HG02763 (cell line): ENCODE data around the gene OR10A5.
"Not testable (repeated sequence)": the region's sequence is repeated elsewhere in the genome, so short reads cannot be mapped to it uniquely, and the experiment has no call there.

ENCODE experiments used
- ATAC-seq: cut with Tn5 transposase; IDR thresholded peaks from one replicate; pipeline ENCODE4 v1.9.1; 2021; ENCODE audit warnings: mild to moderate bottlenecking, moderate library complexity; ENCODE audit not compliant: unreplicated experiment

Gene OR10A5

GRCh38 chr11:6845383-6845782 lies at the start of gene OR10A5:
OR10A5 (plus strand) TSS chr11:6845683; CDS start chr11:6845683, 0 bp downstream.
- ATAC-seq, result no peak

DNA sequence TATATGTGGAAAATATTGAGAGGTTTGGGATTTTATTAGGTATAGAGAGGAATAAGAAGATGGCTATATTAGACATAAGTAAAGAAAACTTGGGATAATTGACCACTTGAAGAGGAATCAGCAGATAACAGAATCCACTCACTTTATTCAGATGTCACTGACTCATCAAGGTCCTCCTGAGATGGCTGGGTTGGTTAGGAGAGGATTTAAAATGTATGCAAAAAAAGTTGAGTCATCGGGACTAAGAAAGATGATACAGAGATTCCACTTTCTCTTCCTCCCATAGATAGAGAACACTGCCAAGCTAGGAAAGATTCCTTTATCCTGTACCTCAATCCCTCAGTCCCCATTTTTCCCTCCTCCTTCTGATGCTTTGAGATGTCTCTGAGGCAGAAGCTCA lies 46.1 kb upstream of the OR10A5 start, which contains the start of gene OR6A2:
TSS of gene OR6A2 (minus strand) at position 288 of the 400 bp plus-strand sequence. CDS start 3,981 bp downstream, outside the sequence.
- ATAC-seq, result no peak

DNA sequence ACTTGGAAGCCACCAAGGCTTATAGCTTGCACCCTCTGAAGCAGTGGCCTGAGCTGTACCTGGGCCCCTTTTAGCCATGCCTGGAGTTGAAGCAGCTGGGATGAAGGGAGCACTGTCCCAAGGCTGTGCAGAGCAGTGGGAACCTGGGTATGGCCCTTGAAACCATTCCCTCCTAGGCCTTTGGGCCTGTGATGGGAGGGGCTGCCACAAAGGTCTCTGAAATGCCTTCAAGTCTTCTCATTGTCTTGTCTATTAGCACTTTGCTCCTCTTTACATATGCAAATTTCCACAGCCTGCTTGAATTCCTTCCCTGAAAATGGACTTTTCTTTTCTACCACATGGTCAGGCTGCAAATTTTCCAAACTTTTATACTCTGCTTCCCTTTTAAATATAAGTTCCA lies 44.4 kb upstream of the OR10A5 start:
- ATAC-seq, result not testable (repeated sequence)

DNA sequence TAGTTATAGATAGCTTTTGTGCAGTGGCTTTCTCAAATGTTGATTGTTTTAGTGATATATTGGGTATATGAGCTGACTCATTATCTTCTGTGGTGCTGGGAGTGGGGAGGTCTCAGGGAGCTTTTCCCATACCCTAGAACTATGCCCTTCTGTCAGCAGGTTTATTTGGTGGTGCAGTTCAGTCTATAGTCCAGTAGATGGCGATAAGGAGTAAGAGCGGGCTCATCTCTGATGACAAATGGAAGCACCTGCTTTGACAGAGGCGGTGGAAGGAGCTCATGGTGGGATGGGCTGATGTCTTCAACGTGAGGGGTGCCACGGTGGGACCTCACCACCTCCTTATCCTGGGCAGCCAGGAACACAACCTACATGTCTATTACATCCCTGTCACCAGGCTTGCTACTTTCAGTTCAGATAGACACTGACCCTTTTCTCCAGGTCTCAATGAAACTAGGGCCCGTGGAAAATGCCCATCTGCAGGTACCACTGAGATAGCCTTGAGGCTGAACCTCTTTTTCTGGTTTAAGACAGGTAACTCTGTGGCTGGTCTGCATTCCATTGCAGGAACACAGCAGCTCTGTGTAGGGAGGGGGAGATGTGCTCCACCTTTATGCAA lies 33.0 kb upstream of the OR10A5 start:
- peak; percentile 53 for ATAC-seq

DNA sequence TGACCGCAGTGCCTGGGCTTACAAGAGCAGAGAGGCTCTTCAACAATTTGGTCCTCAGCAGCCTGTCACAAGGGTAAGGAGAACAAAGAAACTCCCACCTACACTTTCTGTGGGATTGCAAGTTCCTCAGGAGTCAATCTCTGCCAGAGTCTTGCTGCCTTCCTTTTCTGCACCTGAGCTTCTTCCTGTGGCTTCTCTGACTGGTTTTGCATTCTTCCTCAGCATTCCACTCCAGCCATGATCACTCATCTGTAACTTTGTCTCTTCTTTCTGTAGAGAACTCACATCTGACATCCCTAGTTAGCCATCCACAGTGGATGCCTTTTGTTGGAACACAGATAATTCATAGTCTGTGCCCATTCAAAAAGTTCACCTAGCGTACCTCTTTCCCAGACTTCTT lies 31.8 kb upstream of the OR10A5 start:
- ATAC-seq, result no peak

DNA sequence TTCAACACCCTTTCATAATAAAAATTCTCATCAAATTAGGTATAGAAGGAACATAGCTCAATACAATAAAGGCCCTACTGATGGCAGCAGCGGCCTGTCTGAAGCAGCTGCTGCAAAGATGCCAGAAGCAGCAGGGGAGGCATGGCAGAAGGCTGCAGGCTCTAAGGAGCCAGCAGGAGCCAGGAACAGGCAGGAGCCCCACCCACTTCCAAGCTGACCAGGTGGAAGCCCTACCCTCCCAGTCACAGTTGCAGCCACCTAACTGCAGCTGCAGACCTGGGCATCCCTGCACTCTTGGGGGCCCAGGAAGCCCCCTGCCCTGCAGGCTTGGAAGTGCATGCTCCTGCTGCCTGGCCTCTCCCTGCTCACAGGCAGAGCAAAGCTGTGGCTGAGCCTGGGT lies 27.8 kb upstream of the OR10A5 start:
- no peak for ATAC-seq

GRCh38 chr11:6818967-6819366 lies 26.5 kb upstream of the OR10A5 start:
- no peak for ATAC-seq

DNA sequence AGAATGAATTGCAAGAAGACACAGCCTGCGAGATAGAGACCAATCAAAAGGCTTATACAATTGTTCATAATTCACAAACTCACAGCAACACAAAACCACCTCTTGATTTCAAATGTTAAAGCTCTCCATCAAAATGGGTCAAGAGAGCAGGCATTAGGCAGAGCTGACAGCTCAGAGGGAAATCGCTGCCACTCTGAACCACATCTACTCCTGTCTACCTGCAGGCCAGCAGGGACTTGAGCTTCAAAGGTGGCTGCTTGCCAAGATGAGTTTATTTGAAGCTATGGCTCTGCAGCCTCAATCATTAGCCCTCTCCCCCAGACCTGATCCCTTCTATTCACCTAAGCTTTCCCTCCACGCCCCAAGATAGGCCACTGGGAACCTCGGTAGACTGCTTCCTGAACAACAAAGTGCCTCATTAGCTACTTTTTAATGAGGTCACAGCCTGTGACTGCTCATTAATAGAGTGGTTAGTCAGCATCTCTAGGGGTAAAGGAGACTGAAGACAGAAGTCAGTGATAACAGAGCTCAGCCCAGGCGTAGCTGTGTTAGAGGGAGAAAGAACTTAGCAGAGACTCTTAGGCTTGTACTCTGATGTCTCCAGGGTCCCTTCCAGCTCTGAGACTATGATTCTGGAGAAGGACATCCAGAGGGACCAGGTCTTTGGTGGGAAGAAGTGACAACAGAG lies 21.2 kb upstream of the OR10A5 start:
- no peak for ATAC-seq

GRCh38 chr11:6825231-6825744 lies 20.2 kb upstream of the OR10A5 start:
- ATAC-seq, result no peak

GRCh38 chr11:6828103-6828502 lies 17.4 kb upstream of the OR10A5 start:
- ATAC-seq, result no peak

DNA sequence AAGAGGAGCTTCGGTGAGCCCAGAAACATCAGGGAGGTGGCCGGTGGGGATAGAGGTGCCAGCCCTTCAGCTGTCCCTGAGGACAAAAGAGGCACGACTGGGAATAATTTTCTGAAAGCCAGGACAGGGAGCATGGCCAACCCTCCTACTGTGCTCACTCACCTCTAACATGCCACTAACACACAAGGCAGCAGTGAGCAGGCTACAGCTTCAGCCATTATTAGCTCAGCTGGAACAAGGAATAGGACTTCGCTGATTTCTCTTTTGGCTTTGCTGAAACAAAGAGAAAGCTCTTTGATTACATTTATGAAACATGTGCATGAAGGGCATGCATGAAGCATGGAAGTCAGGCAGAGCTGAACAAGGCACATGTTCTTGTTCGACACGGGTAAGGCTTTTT lies 12.1 kb upstream of the OR10A5 start:
- no peak for ATAC-seq

GRCh38 chr11:6834021-6834420 lies 11.5 kb upstream of the OR10A5 start:
- no peak for ATAC-seq

- no peak for ATAC-seq
Measured at GRCh38 chr11:6841694-6842093, 3.8 kb upstream of the OR10A5 start.

DNA sequence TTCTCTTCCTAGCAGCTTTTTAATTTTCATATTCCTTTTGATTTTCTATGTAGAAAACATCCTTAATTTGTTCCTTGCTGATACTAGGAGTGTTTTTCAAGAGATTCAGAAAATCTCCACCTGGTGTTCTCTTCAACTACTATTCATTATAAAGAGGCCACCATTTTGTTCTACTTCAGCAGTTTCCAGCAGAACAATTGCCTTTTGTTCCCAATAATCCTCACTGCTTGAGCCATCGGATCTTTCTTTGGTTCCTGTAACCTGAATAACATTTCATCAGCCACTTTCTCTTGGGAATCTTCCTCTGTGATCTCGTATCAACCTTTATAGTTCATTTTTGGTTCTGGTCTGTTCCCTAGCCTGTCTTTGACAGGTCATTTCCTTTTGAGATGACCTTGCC lies 1.8 kb upstream of the OR10A5 start:
- no peak for ATAC-seq

DNA sequence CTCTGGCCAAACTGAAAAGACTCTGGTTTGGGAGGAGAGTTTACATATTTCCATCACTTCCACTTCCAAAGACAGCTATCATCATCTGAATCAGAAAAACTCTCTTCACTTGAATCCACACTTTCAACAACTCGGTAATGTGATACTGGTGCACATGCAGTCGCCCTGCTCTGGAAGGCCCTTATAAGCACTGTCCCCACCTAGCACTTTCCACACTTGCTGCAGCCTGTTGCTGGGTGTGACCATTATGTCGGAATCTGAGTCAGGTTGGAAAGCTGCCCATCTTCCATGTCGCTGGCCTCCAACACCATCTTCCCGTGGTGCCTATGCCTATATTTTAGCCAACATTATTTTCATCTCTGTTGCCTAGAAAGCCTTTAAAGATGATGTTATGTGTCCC lies 1.1 kb upstream of the OR10A5 start:
- no peak for ATAC-seq

GRCh38 chr11:6850526-6850925 lies 5.0 kb downstream of the OR10A5 start:
- no peak for ATAC-seq

DNA sequence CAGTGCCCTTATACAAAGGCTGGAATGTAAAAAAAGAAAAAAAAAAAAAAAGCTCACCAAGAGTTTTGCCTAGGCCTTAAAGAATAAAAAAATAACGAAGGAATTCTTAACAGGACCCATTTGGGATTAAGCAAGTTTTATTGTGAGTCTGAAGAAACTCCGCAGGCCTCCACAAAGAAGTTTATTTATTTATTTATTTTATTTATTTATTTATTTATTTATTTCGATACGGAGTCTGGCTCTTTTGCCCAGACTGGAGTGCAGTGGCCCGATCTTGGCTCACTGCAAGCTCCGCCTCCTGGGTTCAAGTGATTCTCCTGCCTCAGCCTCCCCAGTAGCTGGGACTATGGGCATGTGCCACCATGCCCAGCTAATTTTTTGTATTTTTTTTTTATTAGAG lies 9.3 kb downstream of the OR10A5 start:
- ATAC-seq, result not testable (repeated sequence)

GRCh38 chr11:6855971-6856541 lies 10.6 kb downstream of the OR10A5 start:
- no peak for ATAC-seq

DNA sequence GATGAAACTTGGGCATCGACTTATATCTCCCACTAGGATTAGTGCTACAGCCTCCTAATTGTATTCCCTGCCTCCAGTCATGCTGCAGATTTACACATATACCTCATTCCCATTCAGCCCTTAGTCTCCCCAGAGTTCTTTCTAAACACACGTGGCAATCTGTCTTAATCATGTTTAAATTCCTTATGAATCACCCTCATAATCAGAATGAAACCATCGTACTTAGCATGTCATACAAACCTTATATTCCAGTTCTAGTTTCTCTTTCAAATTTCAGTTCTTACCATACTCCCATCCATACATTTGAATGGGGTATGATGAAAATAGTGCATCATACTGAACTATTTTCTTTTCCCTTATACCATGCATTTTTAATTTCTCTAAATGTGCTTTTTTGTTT lies 11.4 kb downstream of the OR10A5 start:
- no peak for ATAC-seq

DNA sequence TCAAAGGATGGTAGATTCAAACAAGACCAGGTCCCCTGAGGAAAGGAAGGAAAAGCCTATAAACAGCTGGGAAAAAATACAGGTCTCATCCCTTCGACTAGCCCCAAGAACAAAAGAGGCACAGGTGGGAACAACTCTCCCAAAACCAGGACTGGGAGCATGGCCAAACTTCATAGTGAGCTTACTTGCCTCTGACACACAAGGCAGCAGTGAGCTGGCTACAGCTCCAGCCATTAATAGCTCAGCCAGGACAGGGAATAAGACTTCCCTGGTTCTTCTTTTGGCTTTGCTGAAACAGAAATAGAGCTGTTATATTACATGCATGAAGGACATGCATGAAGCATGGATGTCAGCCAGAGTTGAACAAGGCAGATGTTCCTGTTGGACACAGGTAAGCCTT lies 17.5 kb downstream of the OR10A5 start, which contains the start of gene OR10A2:
TSS of gene OR10A2 (plus strand) at position 97 of the 400 bp plus-strand sequence. CDS start 6,698 bp downstream, outside the sequence.
- no peak for ATAC-seq

GRCh38 chr11:6864438-6864837 lies 19.0 kb downstream of the OR10A5 start:
- ATAC-seq, result no peak

DNA sequence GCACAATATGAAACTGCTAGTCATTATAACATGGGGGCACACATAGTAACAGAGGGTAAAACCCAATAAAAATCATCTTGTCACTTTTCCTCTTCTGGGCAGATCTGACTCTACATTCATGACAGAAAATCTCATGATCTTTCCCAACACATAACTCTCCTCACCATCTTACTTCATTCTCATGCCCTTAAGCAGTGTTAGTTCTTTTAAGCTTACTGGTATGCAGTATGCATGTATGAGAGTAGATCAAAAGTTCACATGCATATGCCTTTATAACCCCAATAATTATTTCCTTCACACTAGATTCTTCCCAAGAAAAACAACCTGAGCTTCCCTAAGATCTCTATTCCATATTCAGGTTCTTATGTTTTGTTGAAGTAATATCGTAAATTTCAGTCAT lies 25.8 kb downstream of the OR10A5 start:
- no peak for ATAC-seq
